Activated T-cell treated with anti-CD3 and anti-CD28 coated beads, Interleukin-2, amount 50 U/mL, for 24 hours (primary cell): ENCODE data around the gene MTTP.
"Not testable (repeated sequence)": the region's sequence is repeated elsewhere in the genome, so short reads cannot be mapped to it uniquely, and the experiment has no call there.

ENCODE experiments used
- DNase-seq: peaks from one replicate; pipeline ENCODE4 v3.0.0-alpha.2; 2020
- H3K27ac Mint-ChIP-seq: 2 replicates; pipeline ENCODE4 v1.8.0; 2020; ENCODE audit warnings: mild to moderate bottlenecking, mixed read lengths
- H3K27me3 Mint-ChIP-seq: 2 replicates; pipeline ENCODE4 v1.8.0; 2020; ENCODE audit warnings: mixed read lengths
- H3K36me3 Mint-ChIP-seq: 2 replicates; pipeline ENCODE4 v1.8.0; 2020; ENCODE audit warnings: low read depth, mixed read lengths
- H3K4me1 Mint-ChIP-seq: 2 replicates; pipeline ENCODE4 v1.8.0; 2020; ENCODE audit warnings: low read depth, mixed read lengths
- H3K4me3 Mint-ChIP-seq: 2 replicates; pipeline ENCODE4 v1.8.0; 2020; ENCODE audit warnings: mild to moderate bottlenecking, moderate library complexity, mixed read lengths
- H3K9me3 Mint-ChIP-seq: 2 replicates; pipeline ENCODE4 v1.8.0; 2020; ENCODE audit warnings: mixed read lengths

The MTTP gene

DNA sequence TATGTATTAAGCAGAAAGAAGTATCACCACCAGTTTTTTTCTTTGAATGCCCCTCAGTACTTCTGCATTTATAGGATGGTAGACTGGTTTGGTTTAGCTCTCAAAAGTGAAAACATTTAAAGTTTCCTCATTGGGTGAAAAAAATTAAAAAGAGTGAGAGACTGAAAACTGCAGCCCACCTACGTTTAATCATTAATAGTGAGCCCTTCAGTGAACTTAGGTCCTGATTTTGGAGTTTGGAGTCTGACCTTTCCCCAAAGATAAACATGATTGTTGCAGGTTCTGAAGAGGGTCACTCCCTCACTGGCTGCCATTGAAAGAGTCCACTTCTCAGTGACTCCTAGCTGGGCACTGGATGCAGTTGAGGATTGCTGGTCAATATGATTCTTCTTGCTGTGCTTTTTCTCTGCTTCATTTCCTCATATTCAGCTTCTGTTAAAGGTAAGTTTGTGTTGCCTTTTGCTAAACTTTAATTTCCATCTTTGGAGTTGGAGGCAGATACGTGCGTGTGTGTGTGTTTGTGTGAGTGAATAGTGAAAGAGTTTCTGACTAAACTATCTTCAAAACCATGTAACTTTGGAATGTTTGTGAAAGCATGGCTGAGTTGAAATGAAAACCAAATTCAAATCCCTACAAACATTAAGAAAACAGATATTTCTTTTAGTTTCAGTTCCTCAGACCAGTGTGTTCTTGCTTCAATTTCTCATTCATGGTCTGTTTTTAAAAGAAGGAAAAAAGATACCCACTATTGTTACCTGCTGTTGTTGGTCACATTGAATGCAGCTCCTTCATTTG lies at the start of gene MTTP:
Gene MTTP (plus strand): TSS at position 295 of the 795 bp plus-strand sequence. CDS start 86 bp downstream, at position 381.
- H3K27me3 Mint-ChIP-seq: peaks cover 48% of the 10 kb centered on the region
- no peaks in the 10 kb centered on the region for H3K4me1 Mint-ChIP-seq

DNA sequence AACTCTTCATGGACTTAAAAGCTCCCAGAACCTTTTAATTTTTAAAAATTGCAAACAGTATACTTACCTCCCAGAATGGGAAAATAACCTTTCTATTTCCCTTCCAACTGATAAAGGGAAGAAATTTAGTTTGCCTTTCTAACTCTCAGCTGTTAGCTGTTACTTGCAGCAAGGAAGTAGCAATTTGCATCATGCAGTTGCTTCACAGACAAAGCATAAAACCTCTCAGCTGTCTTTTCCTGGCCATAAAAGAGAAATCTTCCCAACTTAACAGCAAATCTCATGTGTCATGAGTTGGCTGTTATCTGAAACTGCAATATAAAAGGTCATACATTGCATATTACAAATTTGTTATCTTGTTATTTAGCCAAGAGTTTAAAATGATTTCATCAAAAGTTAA lies 45.4 kb upstream of the MTTP start:
- Mint-ChIP-seq H3K4me1 (no peaks in the 10 kb centered on the region), H3K4me3 (no peak overlapping the region), H3K27ac (no peak overlapping the region), H3K27me3 (peaks cover 9% of the 10 kb centered on the region), H3K36me3 (no peaks in the 10 kb centered on the region), H3K9me3 (no peaks in the 10 kb centered on the region)
- no peak for DNase-seq

More for the DNA sequence above, at the start of gene MTTP:
- H3K9me3 Mint-ChIP-seq: no peaks in the 10 kb centered on the region
- no peak within 1 kb of the TSS for H3K27ac Mint-ChIP-seq
- no peaks in the 10 kb centered on the region for H3K36me3 Mint-ChIP-seq
- DNase-seq: no peak
- no peak within 1 kb of the TSS for H3K4me3 Mint-ChIP-seq

DNA sequence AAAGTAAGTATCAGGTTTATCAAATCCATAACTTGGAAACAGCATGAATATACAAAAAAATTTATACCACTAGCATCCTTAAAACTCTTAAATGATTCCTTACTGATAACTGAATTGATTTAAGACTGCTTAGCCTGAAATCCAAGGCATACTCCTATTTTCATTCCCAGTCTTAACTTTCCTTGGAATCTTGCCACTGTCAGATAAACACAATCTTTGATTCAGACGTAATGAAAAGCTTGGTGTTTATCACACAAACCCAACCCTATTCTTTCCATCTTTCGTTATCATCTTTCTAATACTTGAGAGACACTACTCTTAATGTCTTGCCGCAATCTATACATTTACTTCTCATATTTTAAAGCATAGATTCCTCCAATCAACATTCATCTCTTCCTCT lies 44.7 kb upstream of the MTTP start:
- no peak for DNase-seq
- Mint-ChIP-seq H3K36me3 (no peaks in the 10 kb centered on the region), H3K27me3 (peaks cover 9% of the 10 kb centered on the region), H3K27ac (no peak overlapping the region), H3K4me3 (no peak overlapping the region), H3K4me1 (no peaks in the 10 kb centered on the region), H3K9me3 (no peaks in the 10 kb centered on the region)

DNA sequence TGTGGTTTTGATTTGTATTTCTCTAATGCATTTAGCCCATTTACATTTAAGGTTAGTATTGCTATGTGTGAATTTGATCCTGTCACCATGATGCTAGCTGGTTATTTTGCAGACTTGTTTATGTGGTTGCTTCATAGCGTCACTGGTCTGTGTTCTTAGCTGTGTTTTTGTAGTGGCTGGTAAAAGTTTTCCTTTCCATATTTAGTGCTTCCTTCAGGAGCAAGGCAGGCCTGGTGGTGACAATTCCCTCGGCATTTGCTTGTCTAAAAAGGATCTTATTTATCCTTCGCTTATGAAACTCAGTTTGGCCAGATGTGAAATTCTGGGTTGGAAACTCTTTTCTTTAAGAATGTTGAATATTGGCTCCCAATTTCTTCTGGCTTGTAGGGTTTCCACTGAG lies 39.9 kb upstream of the MTTP start:
- peaks cover 12% of the 10 kb centered on the region for H3K27me3 Mint-ChIP-seq
- not testable (repeated sequence) for H3K36me3 Mint-ChIP-seq, H3K9me3 Mint-ChIP-seq, DNase-seq, H3K4me3 Mint-ChIP-seq, H3K4me1 Mint-ChIP-seq, H3K27ac Mint-ChIP-seq

DNA sequence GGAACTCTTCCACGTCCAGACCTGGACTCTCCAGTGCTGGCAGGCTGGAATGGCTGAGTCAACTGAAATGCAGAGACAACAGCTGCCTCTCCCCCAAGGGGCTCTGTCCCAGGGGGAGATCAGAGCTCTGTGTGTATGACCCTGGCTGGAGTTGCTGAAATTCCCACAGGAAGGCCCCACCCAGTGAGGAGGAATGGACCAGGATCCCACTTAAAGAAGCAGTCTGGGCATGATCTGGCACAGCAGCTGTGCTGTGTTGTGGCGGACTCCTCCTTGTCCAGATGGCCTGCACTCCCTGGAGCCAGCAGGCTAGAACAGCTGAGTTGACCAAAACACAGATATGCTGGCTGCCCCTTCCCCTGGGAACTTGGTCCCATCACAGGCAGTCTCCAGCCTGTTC lies 38.4 kb upstream of the MTTP start:
- no peak overlapping the region for H3K27ac Mint-ChIP-seq
- H3K27me3 Mint-ChIP-seq: peaks cover 12% of the 10 kb centered on the region
- DNase-seq: no peak
- no peaks in the 10 kb centered on the region for H3K36me3 Mint-ChIP-seq
- H3K4me1 Mint-ChIP-seq: no peaks in the 10 kb centered on the region
- no peak overlapping the region for H3K4me3 Mint-ChIP-seq
- H3K9me3 Mint-ChIP-seq: no peaks in the 10 kb centered on the region

DNA sequence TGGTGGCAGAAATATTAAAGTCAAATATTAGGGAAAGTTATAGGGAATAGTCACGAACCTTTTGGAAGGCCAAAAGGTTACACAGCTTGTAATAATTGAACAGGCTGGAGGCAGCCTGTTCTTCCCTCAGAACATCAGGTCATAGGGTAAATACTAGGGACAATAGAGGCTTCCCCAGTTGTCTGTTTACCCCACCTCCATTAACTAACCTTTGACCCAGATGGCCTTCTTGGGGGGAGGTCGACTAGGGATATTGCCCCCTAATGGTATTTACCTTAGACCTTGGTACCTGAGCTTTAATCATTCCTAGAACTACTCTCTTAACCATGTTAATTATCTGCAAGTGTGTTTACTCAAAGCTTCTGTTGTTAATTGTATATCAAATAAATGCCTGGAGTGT lies 37.8 kb upstream of the MTTP start:
- Mint-ChIP-seq H3K4me3 (no peak overlapping the region), H3K4me1 (no peaks in the 10 kb centered on the region), H3K27me3 (peaks cover 12% of the 10 kb centered on the region), H3K9me3 (no peaks in the 10 kb centered on the region), H3K27ac (no peak overlapping the region), H3K36me3 (no peaks in the 10 kb centered on the region)
- DNase-seq: no peak

DNA sequence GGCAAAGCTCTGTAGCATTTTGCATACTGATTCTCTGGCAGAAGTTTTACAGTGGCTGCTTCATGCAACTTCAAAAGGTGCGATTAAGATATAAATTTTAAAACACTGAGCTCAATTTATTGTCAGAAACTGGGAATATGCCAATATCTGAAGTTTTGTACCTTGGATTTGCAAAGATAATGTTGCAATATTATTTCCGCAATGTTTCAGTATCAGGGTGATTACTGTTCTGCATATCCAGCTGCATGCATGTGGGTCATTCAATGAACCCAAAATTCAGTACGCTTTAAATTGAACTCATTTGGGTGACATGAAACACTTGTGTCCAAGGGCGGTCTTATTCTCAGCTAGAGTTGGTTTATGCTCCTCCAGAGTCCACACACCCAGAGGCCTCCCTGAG lies 37.0 kb upstream of the MTTP start:
- no peak overlapping the region for H3K27ac Mint-ChIP-seq
- H3K4me1 Mint-ChIP-seq: no peaks in the 10 kb centered on the region
- DNase-seq: no peak
- H3K36me3 Mint-ChIP-seq: no peaks in the 10 kb centered on the region
- H3K9me3 Mint-ChIP-seq: no peaks in the 10 kb centered on the region
- H3K27me3 Mint-ChIP-seq: peaks cover 7% of the 10 kb centered on the region
- H3K4me3 Mint-ChIP-seq: no peak overlapping the region

DNA sequence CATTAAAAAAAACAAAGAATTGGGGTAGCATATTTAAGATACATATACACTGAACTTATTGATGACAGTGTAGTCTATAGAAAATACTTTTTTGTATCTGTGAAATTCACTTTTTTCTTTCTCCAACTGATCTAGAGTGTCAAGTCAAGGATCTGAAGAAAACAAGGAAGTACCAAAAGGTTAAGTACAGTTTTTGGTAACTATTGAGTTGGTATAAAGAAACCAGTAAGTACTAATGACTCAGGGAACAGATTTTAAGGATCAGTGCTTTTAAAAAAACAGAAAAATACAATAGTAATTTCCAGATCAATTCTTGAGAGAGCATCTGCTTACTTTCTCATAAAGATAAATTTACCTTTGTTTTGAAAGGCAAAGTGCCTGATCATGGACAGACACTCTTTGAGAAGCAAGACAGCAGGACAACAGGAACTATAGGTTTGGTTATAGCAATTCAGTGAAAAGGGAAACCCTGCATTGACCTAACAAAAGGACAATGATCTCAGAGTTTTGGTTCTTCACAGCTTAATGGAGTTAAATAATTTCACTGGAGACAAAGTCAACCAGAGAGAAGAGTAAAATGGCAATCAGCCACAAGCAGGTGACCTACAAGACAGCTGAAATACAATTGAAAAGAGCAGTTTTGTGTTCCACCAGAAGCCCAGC lies 34.2 kb upstream of the MTTP start:
- Mint-ChIP-seq H3K27me3 (no peaks in the 10 kb centered on the region), H3K4me1 (no peaks in the 10 kb centered on the region), H3K4me3 (no peak overlapping the region), H3K27ac (no peak overlapping the region), H3K36me3 (peaks cover 2% of the 10 kb centered on the region), H3K9me3 (peaks cover 7% of the 10 kb centered on the region)
- no peak for DNase-seq

DNA sequence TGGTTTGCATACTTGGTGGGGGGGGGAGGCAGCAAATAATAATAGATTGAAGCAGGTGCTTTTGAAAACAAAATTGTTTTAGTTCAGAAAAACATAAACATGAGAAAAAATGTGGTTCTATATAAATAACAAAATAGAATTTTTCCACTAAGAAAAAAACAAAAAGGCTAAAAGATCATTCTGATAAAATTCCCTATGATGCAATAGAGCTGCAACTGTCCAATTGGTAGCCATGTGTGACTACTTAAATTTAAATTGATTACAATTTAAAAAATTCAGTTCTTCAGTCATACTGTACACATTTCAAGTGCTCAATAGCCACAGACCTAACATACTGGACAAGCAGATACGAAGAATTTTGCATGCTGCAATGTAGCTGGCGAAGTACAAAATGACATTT lies 21.8 kb upstream of the MTTP start:
- peaks cover 36% of the 10 kb centered on the region for H3K36me3 Mint-ChIP-seq
- no peak overlapping the region for H3K27ac Mint-ChIP-seq
- no peak for DNase-seq
- no peaks in the 10 kb centered on the region for H3K27me3 Mint-ChIP-seq
- H3K4me3 Mint-ChIP-seq: no peak overlapping the region
- H3K9me3 Mint-ChIP-seq: no peaks in the 10 kb centered on the region
- no peaks in the 10 kb centered on the region for H3K4me1 Mint-ChIP-seq

DNA sequence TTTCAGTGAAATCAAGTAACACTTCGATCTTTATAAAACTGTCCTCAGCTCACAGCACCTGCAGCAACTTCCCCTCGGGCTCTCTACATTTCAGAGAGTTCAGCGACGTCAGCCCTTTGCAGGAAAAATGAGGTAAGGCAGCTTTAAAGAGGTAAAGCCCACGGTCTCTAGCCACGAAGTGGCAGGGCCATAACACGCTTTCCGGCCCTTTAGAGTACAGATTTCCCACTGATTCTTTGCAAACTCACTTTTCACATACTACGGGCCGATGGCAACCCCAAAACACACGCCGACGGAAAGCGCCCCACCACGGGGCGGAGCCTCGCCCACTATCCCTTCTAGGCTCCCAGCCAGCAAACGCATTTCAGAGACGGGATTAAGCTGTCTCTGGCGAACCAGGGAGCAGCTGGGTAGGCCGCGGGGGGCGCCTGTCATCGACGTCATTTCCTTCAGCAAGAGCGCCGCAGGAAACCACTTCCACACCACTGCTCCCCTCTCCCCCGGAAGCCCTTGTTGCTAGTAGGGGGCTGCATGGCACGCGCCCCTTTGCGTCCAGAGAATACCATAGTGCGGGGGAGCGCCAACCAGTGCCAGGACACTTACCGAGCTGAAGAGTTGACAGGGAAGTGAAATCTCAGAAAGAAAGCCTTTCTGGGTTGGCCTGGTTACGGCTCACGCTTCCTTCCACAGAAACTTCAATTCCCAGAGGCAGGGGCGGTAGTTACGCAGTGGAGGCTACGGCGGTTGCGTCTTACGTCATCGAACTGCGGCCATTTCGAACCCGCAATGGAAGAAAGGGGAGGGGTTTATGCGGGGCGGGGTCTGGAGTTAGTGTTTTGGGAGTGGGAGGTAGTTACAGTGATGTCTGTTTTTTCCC lies 11.1 kb upstream of the MTTP start, which contains the start of gene TRMT10A:
Gene TRMT10A (minus strand): TSS at position 730 of the 877 bp plus-strand sequence. CDS start 4,701 bp downstream, outside the sequence.
- Mint-ChIP-seq H3K9me3 (no peaks in the 10 kb centered on the region), H3K27me3 (peaks cover 14% of the 10 kb centered on the region), H3K27ac (peak within 1 kb of the TSS; percentile 99), H3K4me3 (peak within 1 kb of the TSS; percentile 91), H3K36me3 (peaks cover 7% of the 10 kb centered on the region), H3K4me1 (peaks cover 25% of the 10 kb centered on the region)
- DNase-seq: peak; percentile 95

DNA sequence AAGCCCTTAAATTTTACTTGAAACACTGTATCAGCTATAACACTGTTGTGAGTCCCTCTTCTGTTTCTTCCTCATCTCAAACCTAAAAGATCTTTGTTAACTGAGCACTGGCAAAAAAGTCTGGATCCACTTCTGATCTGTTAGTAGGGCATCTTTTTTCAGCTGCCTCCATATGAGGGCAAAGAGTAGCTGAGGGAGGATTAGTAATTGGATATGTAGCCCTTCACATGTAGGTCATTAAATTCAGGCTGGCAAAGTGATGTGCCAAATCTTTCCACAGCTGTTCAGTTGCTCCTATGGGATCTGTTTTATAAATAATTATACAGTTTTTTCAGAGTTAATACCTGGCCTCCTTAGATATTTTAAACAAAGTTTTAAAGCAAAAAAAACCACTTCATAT lies 9.7 kb upstream of the MTTP start:
- Mint-ChIP-seq H3K4me1 (peaks cover 25% of the 10 kb centered on the region), H3K27me3 (peaks cover 20% of the 10 kb centered on the region), H3K27ac (no peak overlapping the region), H3K4me3 (peak overlapping the region; percentile 10), H3K36me3 (peaks cover 7% of the 10 kb centered on the region), H3K9me3 (no peaks in the 10 kb centered on the region)
- DNase-seq: no peak

DNA sequence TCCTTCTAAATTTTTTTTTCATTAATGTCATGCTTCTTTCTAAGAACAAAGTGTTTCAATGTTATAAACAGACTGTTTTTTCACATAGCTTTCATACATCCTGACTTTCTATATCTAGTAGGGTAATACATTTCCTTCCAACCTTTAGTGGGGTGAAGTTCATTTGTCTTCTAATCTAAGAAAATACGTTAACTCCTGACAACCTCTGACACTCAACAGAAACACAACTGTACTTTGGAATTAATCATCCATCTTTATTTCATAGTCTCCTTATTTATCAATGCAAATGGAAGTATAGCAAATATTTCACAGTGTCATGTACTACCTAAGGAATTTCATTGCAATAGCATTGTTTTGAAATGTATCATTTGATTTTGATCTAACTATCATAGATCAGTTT lies 2.7 kb upstream of the MTTP start:
- DNase-seq: no peak
- Mint-ChIP-seq H3K27ac (no peak overlapping the region), H3K36me3 (no peaks in the 10 kb centered on the region), H3K4me1 (no peaks in the 10 kb centered on the region), H3K27me3 (peaks cover 49% of the 10 kb centered on the region), H3K9me3 (no peaks in the 10 kb centered on the region), H3K4me3 (no peak overlapping the region)

DNA sequence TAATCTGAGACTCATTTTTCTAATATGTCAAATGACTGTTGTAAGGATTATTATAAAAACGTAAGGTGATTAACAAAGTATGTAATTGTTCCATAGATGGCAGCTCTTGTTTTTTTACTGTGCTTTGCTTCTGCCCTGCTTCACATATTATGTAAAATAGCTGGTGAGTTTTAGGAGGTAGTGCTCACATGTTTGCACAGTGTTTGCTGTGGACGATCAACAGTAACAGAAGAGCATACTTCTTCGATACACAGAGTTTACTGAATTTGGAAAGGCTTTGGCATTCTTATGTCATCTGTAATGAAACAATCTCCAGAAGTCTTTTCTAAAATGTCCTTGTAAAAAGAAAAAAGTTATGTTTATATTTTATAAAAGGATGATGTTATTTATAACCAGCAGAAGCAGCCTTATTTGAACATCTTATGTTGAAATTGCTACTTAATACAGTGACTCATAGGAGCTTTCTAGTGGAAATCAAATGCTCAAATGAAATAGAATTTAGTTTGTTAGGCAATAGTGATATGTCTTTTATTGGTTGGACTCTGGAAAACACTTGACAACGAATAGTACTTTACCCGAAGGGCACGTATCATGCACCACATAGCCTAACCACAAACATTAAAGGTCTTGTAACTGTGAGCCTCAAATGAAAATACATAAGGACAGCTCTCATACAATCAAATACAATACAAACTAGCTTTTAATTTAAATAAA lies 1.9 kb upstream of the MTTP start:
- H3K4me3 Mint-ChIP-seq: no peak overlapping the region
- DNase-seq: no peak
- H3K36me3 Mint-ChIP-seq: no peaks in the 10 kb centered on the region
- peaks cover 48% of the 10 kb centered on the region for H3K27me3 Mint-ChIP-seq
- no peaks in the 10 kb centered on the region for H3K9me3 Mint-ChIP-seq
- H3K27ac Mint-ChIP-seq: no peak overlapping the region
- no peaks in the 10 kb centered on the region for H3K4me1 Mint-ChIP-seq

DNA sequence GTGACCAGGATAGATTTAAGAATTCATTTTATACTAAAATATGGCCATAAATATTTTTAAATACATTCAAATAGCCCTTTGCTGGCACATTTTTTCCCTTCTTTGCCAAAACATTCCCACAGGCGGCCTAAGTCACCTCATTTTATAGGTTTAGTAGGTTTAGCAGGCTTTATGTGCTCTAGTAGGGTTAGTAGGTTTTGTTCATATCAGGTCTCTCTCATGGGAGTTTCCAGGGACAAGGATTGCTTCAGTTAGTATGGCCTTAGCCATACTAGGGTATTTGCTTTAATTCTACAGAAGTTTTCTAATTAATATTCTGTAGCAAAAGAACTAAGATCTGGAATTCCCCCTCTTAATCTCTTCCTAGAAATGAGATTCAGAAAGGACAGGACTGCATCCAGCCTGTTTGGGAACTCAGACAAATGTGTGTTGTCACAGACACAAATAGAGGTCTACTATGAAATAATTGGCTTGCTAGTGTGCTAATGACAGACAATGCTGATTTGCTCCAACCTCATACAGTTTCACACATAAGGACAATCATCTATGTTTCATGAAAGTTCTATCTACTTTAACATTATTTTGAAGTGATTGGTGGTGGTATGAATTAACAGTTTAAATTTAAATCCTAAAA lies 772 bp upstream of the MTTP start:
- Mint-ChIP-seq H3K4me1 (no peaks in the 10 kb centered on the region), H3K9me3 (no peaks in the 10 kb centered on the region), H3K4me3 (no peak overlapping the region), H3K36me3 (no peaks in the 10 kb centered on the region), H3K27ac (no peak overlapping the region), H3K27me3 (peaks cover 45% of the 10 kb centered on the region)
- DNase-seq: no peak
